Measurements from ENCODE around the gene AUTS2.

DNA sequence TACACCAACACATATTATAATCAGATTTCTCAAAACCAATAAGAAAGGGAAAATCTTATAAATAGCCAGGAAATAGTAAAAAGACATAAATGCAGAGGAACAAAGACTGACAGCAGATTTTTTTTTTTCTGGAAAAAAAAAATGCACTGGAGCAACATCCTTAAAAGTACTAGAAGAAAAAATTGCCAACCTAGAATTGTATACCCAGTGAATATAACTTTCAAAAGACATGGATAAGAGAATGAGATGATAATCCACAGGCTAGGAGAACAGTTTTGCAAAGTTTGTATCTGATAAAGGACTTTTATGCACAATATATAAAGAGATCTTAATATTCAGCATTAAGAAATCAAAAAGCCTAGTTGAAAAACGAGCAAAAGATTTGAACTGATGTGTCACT, 554.0 kb downstream of the AUTS2 start:
- TF ChIP-seq EZH2phosphoT487 (IDR thresholded peaks at IDR 0.05; ENCODE audit: insufficient read depth, low read depth) (no peak), EZH2 (IDR thresholded peaks at IDR 0.05; ENCODE audit: insufficient read depth, poor library complexity, severe bottlenecking) (no peak)

Measured in GM23248 (cell line).